Smooth muscle cell of the umbilical artery (primary cell): Measurements from ENCODE around the gene PCDHA9. TPM values are rescaled to one million over a fixed set of nuclear protein-coding genes. Genes with fewer than 3 reads are reported as not detected.

Experiments used
- total RNA-seq: library from RNA; depleted of rRNA; stranded (reverse); fragments of >200 nt; gene quantifications from 2 replicates; pipeline ENCODE4 v1.2.3, GENCODE V29; 2014

PCDHA9 gene, protein sequence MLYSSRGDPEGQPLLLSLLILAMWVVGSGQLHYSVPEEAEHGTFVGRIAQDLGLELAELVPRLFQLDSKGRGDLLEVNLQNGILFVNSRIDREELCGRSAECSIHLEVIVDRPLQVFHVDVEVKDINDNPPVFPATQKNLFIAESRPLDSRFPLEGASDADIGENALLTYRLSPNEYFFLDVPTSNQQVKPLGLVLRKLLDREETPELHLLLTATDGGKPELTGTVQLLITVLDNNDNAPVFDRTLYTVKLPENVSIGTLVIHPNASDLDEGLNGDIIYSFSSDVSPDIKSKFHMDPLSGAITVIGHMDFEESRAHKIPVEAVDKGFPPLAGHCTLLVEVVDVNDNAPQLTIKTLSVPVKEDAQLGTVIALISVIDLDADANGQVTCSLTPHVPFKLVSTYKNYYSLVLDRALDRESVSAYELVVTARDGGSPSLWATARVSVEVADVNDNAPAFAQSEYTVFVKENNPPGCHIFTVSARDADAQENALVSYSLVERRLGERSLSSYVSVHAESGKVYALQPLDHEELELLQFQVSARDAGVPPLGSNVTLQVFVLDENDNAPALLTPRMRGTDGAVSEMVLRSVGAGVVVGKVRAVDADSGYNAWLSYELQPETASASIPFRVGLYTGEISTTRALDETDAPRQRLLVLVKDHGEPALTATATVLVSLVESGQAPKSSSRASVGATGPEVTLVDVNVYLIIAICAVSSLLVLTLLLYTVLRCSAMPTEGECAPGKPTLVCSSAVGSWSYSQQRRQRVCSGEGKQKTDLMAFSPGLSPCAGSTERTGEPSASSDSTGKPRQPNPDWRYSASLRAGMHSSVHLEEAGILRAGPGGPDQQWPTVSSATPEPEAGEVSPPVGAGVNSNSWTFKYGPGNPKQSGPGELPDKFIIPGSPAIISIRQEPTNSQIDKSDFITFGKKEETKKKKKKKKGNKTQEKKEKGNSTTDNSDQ
- total RNA-seq = under 0.01 and 0.09 TPM in 2 replicates

DNA sequence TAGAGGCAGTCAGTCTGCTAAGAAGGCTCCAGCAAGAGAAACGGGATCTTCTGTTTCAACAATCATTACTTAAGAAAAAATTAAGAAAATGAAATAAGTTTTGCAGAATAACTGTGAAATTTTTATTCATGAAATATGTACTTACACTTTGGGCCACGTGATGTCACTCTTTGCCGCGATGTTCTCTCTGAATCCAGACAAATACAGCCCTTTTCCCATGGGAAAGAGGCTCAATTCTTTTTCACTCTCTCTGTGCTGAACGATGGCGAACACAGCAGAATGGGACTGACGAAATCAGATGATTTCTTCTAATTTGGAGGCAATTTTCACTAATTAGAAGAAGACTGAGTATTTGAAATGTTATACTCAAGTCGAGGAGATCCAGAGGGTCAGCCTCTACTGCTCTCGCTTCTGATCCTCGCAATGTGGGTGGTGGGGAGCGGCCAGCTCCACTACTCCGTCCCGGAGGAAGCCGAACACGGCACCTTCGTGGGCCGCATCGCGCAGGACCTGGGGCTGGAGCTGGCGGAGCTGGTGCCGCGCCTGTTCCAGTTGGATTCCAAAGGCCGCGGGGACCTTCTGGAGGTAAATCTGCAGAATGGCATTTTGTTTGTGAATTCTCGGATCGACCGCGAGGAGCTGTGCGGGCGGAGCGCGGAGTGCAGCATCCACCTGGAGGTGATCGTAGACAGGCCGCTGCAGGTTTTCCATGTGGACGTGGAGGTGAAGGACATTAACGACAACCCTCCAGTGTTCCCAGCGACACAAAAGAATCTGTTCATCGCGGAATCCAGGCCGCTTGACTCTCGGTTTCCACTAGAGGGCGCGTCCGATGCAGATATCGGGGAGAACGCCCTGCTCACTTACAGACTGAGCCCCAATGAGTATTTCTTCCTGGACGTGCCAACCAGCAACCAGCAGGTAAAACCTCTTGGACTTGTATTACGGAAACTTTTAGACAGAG, at the start of gene PCDHA9:
PCDHA9 (plus strand) TSS at position 244 of the 964 bp plus-strand sequence; CDS start at position 358, 114 bp downstream.

DNA sequence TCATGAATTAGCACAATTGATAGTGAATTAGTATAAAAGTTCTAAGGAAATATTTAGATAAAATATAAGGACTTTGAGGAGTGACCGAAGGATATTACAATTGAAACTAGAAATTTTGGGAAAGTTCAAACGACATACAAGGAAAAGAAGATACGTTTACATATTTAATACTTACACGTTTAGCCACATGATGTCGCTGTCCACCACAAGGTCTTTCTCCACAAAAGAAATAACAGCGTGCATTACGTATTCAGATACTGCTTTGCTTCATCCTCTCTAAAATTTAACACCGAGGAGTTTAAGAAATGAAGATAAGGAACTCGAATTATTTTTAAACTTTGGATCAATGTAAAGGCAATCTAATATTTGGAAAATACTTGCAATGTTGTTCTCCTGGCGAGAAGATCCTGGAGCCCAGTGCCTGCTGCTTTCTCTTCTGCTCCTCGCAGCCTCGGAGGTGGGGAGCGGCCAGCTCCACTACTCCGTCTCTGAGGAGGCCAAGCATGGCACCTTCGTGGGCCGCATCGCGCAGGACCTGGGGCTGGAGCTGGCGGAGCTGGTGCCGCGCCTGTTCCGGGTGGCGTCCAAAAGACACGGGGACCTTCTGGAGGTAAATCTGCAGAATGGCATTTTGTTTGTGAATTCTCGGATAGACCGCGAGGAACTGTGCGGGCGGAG, 47.2 kb upstream of the PCDHA9 start, which contains the start of gene PCDHA3:
PCDHA3 (plus strand) TSS at position 242 of the 678 bp plus-strand sequence.

DNA sequence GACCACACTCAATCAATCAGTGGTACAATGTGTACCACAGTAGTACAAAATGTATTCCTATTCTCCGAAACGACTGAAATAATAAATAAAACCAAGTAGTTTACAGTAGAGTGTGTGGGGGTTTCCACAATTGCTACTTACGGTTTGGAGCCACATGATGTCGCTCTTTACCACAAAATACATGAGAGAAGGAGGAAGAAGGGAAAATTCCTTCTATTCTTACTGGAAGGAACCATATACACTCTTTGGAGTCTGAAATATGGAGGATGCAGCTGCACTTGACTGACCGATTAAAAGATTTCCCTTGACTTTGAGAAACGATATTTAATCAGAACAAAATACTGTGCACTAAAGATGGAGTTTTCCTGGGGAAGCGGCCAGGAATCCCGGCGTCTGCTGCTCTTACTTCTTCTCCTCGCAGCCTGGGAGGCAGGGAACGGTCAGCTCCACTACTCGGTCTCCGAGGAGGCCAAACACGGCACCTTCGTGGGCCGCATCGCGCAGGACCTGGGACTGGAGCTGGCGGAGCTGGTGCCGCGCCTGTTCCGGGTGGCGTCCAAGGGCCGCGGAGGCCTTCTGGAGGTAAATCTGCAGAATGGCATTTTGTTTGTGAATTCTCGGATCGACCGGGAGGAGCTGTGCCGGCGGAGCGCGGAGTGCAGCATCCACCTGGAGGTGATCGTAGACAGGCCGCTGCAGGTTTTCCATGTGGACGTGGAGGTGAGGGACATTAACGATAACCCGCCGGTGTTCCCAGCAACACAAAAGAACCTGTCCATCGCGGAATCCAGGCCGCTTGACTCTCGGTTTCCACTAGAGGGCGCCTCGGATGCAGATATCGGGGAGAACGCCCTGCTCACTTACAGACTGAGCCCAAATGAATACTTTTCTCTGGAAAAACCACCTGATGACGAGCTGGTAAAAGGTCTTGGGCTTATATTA, 41.1 kb upstream of the PCDHA9 start, which contains the start of gene PCDHA4:
PCDHA4 (plus strand) TSS at position 235 of the 942 bp plus-strand sequence.

DNA sequence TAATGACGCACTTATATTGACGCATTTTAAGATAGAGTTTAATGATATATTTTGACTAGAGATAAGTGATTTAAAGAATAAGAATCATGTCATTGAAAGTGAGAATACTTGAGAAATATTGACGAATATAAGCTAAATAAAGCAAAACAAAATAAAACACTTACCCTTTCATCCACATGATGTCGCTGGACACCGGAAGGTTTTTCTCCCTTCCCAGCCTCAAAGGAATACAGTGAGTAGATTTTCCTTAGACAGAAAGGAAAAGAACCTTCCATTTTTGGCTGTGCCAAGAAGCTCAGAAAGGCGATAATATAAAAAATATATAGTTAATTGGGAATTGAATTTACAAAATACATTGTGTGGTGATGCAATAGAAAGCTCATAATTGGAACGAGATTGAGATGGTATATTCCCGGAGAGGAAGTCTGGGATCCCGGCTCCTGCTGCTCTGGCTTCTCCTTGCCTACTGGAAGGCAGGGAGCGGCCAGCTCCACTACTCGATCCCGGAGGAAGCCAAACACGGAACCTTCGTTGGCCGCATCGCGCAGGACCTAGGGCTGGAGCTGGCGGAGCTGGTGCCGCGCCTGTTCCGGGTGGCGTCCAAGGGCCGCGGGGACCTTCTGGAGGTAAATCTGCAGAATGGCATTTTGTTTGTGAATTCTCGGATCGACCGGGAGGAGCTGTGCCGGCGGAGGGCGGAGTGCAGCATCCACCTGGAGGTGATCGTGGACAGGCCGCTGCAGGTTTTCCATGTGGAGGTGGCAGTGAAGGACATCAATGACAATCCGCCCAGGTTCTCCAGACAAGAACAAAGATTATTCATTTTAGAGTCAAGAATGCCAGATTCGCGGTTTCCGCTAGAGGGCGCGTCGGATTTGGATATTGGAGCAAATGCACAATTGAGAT, 26.6 kb upstream of the PCDHA9 start, which contains the start of gene PCDHA5:
PCDHA5 (plus strand) TSS at position 239 of the 906 bp plus-strand sequence.

DNA sequence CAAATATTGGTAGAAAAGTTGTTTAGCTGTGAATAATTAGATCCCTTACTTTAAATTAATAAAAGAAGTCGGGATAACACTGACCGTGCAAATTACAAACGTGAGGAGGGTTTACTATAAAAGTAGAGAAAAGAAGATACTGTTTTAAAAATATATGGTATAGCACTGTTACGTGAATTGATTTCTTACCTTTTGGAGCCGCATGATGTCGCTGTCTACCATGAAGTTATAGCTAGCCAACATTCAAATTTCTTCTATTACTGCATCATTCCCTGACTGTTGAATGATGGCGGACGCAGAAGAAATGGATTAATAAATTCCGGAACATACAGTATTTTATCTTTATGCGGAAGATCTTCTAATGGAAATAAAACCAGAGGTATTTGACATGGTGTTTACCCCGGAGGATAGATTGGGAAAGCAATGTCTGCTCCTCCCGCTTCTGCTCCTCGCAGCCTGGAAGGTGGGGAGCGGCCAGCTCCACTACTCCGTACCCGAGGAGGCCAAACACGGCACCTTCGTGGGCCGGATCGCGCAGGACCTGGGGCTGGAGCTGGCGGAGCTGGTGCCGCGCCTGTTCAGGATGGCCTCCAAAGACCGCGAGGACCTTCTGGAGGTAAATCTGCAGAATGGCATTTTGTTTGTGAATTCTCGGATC, 20.3 kb upstream of the PCDHA9 start, which contains the start of gene PCDHA6:
PCDHA6 (plus strand) TSS at position 257 of the 658 bp plus-strand sequence; CDS start at position 389, 132 bp downstream.

DNA sequence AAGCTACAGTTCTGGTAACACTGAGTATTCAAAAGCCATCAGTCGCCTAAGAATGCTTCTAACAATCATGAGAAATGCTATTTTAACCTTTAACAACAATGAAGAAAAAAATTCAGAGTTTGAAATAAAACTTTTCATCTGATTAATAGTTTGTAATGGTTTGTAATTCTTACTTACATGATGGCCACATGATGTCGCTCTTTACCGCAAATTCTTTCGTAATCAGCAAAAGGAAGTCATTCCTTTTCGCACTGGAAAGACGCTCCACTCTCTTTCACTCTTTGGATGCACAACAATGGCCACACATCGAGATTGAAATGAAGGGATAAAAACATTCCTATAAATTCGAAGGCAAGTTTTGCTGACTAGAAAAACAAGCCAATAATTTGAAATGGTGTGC, 14.2 kb upstream of the PCDHA9 start, which contains the start of gene PCDHA7:
PCDHA7 (plus strand) TSS at position 277 of the 400 bp plus-strand sequence; CDS start at position 392, 115 bp downstream.

DNA sequence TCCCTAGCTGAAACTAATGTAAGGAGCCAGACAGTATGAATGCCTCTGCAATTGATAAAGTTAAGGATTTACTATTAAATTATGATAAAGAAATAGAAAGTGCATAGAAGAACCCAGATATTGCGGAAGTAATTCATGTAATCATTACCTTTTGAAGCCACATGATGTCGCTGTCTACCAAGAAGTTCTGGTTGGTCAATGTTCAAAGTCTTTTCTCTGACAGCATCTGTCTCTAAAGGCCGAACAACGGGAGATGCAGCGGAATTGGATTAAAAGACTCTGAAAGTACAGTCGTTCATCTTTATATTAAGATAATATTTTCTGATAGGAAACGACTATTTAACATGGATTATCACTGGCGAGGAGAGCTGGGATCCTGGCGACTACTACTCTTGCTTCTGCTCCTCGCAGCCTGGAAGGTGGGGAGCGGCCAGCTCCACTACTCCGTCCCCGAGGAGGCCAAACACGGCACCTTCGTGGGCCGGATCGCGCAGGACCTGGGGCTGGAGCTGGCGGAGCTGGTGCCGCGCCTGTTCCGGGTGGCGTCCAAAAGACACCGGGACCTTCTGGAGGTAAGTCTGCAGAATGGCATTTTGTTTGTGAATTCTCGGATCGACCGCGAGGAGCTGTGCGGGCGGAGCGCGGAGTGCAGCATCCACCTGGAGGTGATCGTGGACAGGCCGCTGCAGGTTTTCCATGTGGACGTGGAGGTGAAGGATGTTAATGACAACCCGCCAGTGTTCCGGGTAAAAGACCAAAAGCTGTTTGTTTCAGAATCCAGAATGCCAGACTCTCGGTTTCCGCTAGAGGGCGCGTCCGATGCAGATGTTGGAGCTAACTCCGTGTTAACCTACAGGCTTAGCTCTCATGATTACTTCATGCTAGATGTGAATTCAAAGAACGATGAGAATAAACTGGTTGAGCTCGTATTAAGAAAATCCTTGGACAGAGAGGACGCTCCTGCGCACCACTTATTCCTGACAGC, 6.9 kb upstream of the PCDHA9 start, which contains the start of gene PCDHA8:
PCDHA8 (plus strand) TSS at position 210 of the 985 bp plus-strand sequence; CDS start at position 345, 135 bp downstream.

DNA sequence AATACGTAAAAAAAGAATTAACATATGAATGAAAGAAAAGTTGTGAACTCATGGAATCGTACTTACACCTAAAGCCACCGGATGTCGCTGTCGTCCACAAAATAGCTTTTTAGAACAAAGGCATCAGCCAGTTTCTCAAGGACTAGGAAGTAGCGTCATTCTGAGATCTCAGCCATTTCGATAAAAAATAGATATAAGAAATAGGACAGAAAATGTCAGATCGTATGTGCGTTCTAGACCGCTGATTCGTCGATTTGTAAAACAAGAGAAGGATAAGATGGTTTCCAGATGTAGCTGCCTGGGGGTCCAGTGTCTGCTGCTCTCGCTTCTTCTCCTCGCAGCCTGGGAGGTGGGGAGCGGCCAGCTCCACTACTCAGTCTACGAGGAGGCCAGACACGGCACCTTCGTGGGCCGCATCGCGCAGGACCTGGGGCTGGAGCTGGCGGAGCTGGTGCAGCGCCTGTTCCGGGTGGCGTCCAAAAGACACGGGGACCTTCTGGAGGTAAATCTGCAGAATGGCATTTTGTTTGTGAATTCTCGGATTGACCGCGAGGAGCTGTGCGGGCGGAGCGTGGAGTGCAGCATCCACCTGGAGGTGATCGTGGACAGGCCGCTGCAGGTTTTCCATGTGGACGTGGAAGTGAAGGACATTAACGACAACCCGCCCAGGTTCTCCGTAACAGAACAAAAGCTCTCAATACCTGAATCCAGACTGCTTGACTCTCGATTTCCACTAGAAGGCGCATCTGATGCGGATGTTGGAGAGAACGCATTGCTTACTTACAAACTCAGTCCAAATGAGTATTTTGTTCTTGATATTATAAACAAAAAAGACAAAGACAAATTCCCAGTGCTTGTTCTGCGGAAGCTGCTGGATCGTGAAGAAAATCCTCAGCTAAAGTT, 7.8 kb downstream of the PCDHA9 start, which contains the start of gene PCDHA10:
PCDHA10 (plus strand) TSS at position 126 of the 903 bp plus-strand sequence; CDS start at position 278, 152 bp downstream.

DNA sequence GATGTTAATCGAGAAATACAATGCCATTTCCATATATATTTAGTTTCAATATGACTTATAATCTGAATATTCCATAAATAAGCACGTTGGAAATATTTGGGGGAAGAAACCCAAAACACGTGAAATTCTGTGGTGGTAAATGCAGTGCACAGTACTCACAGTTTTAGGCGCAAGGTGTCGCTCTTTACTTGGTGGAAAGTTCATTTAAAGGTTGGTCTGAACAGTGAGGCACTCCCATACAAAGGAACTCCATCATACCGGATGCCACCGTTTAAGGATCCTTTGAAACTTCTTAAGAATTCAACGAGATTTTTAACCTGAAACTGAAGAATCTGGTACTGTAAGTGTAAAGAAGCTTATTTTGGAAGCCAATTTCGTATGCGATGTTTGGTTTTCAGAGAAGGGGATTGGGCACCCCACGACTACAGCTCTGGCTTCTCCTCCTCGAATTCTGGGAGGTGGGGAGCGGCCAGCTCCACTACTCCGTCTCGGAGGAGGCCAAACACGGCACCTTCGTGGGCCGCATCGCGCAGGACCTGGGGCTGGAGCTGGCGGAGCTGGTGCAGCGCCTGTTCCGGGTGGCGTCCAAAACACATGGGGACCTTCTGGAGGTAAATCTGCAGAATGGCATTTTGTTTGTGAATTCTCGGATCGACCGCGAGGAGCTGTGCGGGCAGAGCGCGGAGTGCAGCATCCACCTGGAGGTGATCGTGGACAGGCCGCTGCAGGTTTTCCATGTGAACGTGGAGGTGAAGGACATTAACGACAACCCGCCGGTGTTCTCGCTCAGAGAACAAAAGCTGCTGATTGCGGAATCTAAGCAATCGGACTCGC, 20.8 kb downstream of the PCDHA9 start, which contains the start of gene PCDHA11:
PCDHA11 (plus strand) TSS at position 237 of the 834 bp plus-strand sequence; CDS start at position 384, 147 bp downstream.

DNA sequence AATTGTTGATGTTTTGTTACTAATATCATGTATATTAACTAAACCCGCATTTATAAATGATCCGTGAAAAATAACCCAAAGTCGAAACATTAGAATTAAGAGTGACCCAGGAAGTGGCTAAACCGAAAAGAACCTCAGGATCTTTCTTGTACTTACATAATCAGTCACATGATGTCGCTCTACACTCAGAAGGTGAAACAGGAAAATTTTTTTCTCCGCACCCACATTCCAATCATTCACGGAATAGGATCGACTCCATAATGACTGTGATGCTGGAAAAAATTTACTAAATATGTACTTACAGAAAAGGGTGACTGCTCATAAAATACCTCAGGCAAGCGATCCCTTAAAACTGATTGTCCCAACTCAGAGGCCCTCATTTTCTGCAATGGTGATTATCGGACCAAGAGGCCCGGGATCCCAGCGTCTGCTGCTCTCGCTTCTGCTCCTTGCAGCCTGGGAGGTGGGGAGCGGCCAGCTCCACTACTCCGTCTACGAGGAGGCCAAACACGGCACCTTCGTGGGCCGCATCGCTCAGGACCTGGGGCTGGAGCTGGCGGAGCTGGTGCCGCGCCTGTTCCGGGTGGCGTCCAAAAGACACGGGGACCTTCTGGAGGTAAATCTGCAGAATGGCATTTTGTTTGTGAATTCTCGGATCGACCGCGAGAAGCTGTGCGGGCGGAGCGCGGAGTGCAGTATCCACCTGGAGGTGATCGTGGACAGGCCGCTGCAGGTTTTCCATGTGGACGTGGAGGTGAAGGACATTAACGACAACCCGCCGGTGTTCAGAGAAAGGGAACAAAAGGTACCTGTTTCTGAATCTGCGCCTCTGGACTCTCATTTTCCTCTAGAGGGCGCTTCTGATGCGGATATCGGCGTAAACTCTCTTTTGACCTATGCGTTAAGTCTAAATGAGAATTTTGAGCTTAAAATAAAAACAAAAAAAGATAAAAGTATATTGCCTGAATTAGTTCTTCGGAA, 27.2 kb downstream of the PCDHA9 start, which contains the start of gene PCDHA12:
PCDHA12 (plus strand) TSS at position 224 of the 981 bp plus-strand sequence; CDS start at position 389, 165 bp downstream.

DNA sequence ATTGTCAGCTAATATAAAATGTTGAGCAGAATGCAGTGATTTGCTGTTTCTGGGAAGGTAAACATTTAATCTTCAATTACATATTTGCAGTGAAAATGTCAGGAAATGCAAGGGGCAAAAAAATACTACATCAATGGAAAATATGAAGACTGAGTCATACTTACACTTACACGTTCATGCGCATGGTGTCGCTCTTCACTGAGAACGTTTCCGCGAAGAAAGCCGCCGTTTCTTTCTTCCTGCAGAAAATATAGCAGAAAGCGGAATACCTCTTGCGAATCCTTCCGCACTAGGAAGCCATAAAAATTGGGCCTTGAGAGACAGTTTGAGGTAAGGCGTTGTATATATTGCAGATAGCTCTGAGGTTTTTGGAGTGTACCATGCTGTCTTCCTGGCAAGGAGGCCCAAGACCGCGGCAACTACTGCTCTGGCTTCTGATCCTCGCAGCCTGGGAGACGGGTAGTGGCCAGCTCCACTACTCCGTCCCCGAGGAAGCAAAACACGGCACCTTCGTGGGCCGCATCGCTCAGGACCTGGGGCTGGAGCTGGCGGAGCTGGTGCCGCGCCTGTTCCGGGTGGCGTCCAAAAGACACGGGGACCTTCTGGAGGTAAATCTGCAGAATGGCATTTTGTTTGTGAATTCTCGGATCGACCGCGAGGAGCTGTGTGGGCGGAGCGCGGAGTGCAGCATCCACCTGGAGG, 33.9 kb downstream of the PCDHA9 start, which contains the start of gene PCDHA13:
PCDHA13 (plus strand) TSS at position 236 of the 702 bp plus-strand sequence; CDS start at position 381, 145 bp downstream.

